Subcutaneous preadipocyte (primary cell): ENCODE data around the gene TIMP1. TPM values are rescaled to one million over a fixed set of nuclear protein-coding genes. Genes with fewer than 3 reads are reported as not detected.

ENCODE experiments used
- small RNA-seq: library from RNA; depleted of rRNA; stranded (forward); fragments of <200 nt; gene quantifications from one replicate; pipeline ENCODE3, GENCODE V24; 2012
- total RNA-seq: library from RNA; depleted of rRNA; stranded (reverse); fragments of >200 nt; gene quantifications from 2 replicates; pipeline ENCODE4 v1.2.3, GENCODE V29; 2012

TIMP1 gene
- total RNA-seq, result 595 and 1,438 TPM in 2 replicates

GRCh38 chrX:47581731-47582647 lies at the start of gene TIMP1:
TIMP1 (plus strand) TSS chrX:47582436; CDS start chrX:47583416, 980 bp downstream.

GRCh38 chrX:47560934-47561658 lies 21.1 kb upstream of the TIMP1 start, which contains the start of gene ARAF:
ARAF (plus strand) TSS chrX:47561205; CDS start chrX:47562968, 1,763 bp downstream.

GRCh38 chrX:47619486-47620302 lies 37.5 kb downstream of the TIMP1 start, which contains the start of gene SYN1:
SYN1 (minus strand) TSS chrX:47619857; CDS start chrX:47619728, 129 bp downstream.

GRCh38 chrX:47629419-47630200 lies 47.4 kb downstream of the TIMP1 start, which contains the start of gene CFP:
CFP (minus strand) TSS chrX:47629930; CDS start chrX:47629844, 86 bp downstream.

Small RNA genes lying within 50 kb of the gene (small RNA-seq; reads per million reads assigned to genes)
- gene MIR4769, result not detected

Other genes with a start within 250 kb of the TIMP1 start
- not detected in 2 replicates for gene ZNF157, start 211.9 kb upstream of the TIMP1 start, total RNA-seq
- 5.9 and 8.8 TPM in 2 replicates for gene ZNF41, start 99.2 kb upstream of the TIMP1 start, total RNA-seq
- 17.6 and 18.0 TPM in 2 replicates for gene ARAF, start 21.2 kb upstream of the TIMP1 start, total RNA-seq
- gene SYN1, start 37.4 kb downstream of the TIMP1 start, total RNA-seq, result under 0.01 and 0.20 TPM in 2 replicates
- gene CFP, start 47.5 kb downstream of the TIMP1 start, total RNA-seq, result 0.37 and 0.39 TPM in 2 replicates
- 23.9 and 31.5 TPM in 2 replicates for gene ELK1, start 68.1 kb downstream of the TIMP1 start, total RNA-seq
- 79.4 and 143 TPM in 2 replicates for gene UXT, start 76.7 kb downstream of the TIMP1 start, total RNA-seq